LHCN-M2 (cell line): Measurements from ENCODE around the gene PANK4. TPM values are rescaled to one million over a fixed set of nuclear protein-coding genes. Genes with fewer than 3 reads are reported as not detected.
"Not testable (repeated sequence)": the region's sequence is repeated elsewhere in the genome, so short reads cannot be mapped to it uniquely, and the experiment has no call there.

Experiments
- DNase-seq: peaks from one replicate; pipeline ENCODE4 v3.0.0-alpha.2; 2012; ENCODE audit warnings: low read depth
- polyA plus RNA-seq: library from polyadenylated mRNA; unstranded; fragments of >200 nt; gene quantifications from one replicate; pipeline ENCODE4 v1.2.1, GENCODE V29; 2012; ENCODE audit warnings: missing spikeins
- total RNA-seq: library from RNA; depleted of rRNA; stranded (reverse); fragments of >200 nt; gene quantifications from 2 replicates; pipeline ENCODE4 v1.2.3, GENCODE V29; 2014; rRNA removed

The PANK4 gene
- 22.4 and 30.0 TPM in 2 replicates for total RNA-seq
- 13.9 TPM for polyA plus RNA-seq

DNA sequence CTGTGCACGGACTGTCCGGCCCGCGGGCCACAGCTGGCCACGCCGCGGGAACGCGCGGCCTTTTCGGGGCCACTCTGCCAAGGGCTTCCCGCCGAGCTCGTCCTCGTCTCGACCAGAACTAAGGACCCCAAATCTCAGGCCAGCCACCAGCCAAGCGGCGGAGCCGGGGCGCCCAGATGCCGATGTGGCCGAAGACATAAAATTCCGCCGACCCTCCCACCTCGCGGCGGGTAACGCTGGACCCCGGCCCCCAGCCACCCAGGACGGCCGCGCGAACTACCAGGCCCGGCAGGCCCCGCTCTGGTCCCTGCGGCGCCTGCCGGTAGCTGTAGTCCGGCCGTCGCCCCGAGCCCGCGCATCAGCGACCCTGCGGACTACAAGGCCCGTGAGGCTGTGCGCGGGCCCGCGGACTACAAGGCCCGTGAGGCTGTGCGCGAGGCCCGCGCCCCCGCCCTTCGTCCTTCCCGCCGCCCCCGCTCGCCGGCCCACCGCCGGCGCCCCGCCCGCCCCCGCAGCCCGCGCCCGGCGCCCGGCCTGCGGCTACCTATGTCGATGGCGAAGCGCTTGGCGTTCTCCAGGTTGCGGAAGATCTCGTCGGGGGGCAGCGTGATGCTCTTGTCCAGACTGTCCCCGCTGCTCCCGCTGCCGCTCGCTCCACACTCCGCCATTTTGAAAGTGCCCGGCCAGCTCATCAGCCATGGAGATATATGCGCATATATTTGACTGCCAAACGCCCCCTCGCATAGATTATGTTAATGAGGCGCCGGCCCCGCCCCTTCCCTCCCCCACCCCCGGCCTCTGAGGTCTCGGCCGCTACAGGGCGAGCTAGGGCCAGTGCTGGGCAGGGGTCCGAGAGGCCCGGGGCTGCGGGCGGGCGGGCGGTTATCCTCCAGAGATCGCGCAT, at the start of gene PANK4:
Gene PANK4, minus strand, starts transcription at position 677 of the 904 bp plus-strand sequence. Its CDS starts 9 bp downstream, at position 668.
- DNase-seq, result peak; percentile 88

DNA sequence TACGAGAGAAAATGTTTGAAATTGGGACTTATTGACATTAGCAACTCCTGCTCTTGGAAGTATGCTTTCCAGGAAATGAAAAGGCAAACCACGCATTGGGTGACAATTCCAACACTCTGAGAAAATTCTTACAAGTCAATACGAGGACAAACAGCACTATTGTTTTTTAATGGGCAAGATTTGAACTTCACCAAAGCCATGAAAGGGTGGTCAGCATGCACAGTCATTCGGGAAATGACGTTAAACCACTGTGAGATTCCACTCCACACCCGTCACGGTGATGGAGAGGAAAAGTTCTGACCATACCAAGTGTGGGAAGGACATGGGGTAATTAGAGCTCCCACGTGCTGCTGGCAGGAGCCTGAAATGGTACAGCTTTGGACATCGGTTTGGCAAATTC, 48.0 kb upstream of the PANK4 start:
- peak; percentile 19 for DNase-seq

DNA sequence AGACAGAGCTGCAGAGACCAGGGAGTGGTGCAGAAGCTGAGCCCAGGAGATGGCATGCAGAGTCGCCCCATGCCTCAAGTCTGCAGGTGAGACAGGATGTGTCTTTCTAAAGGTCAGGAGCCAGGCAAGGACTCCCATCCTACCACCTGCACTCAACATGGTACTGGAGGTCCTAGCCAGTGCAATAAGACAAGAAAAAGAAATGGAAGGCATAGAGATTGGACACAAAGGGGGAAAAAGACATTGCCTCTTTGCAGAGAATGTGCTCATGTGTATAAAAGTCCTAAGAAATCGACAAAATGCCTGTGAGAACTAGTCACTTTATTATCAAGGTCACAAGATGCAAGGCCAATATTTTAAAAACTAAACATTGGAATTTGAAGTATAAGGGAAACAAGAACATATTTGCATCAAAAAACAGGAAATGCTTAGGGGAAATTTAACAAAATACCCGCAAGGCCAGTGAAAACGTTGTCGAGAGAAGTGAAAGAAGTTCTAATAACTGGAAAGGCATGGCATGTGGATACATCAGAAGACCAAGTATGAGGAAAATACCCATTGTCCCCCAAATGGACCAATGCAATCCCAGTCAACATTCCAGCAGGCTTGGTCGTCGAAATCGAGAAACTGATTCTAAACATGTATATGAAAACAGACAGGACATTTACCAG, 47.0 kb upstream of the PANK4 start:
- no peak for DNase-seq

DNA sequence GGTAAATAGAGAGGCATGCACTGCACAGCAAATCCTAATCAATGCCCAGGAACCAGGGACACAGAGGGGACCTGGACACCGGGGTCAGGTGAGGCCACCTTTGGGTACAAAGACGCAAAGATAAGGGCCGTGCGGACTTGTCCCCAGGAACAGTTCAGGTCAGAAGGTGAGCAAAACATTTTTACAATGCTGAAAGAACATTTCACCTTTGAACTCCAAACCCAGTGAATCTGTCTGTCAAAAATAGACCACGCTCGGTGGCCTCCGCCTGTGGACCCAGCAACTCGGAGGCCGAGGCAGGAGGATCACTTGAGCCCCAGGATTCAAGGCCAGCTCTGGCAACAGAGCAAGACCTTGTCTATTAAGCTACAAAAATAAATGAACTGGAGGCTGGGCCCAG, 45.0 kb upstream of the PANK4 start:
- no peak for DNase-seq

DNA sequence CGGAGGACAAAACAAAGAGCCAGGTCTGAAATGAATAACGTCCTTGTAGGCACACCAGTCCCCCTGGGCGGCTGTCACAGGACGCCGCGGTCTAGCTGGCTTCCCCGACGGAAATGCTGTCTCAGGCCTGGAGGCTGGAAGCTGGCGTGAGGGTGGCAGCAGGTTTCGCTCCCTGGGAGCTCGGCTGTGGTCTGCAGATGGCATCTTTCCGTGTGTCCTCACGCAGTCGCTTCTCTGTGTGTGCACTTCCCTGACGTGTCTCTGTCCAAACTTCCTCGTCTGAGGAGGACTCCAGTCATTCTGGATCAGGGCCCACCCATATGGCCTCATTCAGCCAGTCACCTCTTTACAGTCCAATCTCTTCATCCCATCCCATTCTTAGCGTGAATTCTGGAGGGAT, 43.9 kb upstream of the PANK4 start:
- no peak for DNase-seq

DNA sequence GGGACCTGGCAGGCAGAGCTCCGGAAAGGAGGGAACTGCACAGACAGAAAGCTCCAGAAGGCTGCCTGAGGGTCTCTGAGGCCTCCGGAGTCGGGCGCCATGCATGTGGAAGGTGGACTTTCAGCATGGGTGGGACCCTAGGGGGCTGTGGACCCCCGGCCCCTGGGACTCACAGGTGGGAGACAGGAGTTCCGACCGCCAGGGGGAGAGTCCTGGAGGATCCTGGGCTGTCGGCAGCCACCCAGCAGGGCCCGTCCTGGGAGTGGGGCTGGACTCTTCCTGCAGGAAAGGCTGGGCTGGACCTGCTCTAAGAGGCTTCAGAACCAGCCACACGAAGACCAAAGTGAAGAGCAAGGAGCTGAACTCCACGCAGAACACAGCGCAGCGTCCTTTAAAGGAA, 43.3 kb upstream of the PANK4 start:
- DNase-seq, result not testable (repeated sequence)

DNA sequence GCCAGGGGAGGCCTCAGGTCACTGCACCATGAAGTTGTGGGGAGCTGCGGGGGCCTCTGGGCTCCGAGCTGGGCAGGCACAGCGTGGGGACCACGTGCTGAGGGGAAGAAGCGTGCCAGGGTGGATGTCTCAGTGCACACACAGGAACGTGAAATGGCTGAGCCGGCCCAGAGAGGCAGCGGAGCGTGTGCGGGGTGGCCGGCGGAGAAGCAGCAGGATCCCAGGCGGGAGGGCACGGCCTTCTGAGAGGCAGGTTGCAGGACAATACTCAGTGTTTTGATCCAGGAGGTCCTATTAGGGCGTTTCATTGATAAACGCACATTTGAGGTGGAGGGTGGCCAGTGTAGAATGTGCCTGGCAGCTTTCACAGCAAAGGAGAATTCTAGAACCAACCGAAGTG, 42.7 kb upstream of the PANK4 start:
- DNase-seq, result no peak

DNA sequence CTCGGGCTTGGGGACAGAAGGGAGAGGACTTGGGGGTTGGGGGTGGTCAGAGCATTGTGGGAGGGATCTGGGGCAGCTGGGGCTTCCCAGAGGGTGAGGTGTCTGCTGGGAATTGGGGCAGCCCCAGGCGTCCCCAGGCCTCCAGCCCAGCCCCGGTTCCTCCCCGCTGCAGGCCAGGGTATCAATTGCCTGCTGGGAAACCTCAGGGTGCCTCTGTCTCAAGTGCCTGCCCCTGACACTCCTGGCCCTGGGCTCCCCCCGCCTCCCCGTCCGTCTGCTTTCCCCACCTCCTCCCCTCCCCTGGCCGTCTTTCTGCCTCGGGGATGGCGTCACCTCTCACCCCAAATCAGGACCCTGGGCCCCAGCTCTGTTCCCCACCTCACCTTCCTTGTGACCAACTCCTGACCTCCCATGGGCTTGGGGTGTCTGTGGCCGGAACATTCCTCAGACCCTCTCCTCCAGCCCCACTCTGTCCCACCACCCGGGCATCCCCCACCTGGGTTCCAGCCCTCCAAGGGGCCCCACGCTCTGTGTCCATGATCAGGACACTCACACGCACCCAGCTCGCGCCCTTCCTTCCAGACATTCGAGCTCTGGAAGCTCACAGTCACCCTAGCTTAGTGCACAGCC, 41.9 kb upstream of the PANK4 start:
- DNase-seq, result not testable (repeated sequence)

DNA sequence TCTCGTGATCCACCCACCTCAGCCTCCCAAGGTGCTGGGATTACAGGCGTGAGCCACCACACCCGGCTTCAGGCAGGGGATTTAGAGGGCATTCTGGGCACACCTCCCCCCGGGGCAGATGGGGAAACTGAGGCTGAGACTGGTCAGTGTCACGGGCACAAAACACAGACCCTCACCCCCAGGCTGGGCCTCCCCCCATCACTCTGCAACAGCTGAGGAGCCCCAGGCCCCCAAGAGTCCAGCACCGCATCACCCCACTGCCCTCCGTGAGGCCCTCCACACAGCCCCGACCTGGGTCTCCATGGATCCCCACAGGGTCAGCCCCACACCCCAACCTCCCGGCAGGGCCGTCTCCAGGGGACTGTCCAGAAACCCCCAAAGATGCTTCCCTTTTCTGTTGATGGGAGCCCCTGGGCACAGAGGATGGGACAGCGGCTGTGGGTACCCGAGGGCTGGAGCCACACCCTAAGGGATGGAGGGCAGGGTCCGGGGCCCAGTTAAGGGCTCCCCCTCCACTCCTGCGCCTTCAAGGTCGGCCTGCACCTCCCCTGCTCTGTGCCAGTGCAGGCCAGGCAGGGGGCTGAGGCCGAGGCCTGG, 40.8 kb upstream of the PANK4 start:
- DNase-seq, result no peak

DNA sequence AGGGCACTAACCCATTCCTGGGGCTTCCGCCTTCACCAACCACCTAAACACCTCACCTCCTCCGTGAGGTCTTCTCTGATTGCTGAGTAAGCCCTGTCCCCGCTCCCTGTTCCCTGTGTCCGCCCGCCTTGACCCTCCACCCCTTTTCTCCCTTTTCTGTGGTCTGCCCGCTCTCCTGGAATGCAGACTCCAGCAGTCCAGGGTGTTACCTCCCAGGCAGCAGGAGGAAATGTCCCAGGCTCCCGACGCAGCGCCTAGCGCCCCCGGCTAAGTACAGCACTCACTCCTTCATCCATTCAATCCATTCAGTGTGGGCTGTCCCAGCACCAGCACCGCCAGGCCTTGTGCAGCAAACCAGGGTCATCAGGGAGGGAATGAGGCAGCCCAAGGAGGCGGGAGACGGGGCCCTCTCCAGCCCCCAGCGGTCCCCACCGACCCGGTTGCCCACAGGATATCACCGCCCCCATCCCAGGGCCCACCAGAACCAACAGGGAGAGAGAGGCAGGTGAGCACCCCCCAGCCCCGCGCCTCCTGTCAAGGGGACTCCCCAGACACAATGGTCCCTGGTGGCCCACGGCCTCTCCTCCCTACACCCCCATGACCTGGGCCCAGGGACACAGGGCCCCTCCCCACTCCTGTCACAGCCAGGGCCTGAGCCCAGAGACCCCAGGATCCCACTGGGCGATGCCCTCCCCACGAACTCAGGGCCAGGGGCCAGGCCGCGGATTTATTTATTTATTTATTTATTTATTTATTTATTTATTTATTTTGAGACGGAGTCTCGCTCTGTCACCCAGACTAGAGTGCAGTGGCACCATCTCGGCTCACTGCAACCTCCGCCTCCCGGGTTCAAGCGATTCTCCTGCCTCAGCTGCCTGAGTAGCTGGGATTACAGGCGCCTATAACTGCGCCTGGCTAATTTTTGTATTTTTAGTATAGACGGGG, 40.0 kb upstream of the PANK4 start:
- DNase-seq, result no peak

DNA sequence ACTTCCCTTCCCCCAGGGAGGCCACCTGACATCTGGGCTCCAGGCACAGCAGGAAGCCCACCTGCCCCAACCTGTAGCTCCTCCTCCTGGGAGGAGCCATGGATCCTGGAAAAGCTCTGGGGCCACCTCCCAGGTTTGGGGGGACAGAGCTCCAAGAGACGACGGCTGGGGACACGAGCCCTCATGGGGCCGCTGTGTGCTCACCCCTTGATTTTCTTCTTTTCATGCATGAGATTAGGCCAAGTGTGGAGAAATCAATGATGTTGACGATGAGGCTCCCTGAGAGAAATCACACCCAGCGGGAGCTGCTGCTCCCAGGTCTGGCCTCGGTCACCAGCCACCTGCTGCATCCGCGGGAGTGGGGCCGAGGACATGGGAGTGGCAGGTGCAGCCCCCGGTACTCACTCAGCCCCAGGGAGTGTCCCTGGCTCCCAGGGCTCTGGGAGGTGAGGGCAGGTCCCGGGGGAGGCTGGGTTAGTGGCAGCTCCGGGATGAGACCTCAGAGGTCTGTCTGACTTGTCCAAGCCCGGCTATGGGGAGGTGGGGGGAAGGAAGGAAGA, 38.5 kb upstream of the PANK4 start:
- no peak for DNase-seq

DNA sequence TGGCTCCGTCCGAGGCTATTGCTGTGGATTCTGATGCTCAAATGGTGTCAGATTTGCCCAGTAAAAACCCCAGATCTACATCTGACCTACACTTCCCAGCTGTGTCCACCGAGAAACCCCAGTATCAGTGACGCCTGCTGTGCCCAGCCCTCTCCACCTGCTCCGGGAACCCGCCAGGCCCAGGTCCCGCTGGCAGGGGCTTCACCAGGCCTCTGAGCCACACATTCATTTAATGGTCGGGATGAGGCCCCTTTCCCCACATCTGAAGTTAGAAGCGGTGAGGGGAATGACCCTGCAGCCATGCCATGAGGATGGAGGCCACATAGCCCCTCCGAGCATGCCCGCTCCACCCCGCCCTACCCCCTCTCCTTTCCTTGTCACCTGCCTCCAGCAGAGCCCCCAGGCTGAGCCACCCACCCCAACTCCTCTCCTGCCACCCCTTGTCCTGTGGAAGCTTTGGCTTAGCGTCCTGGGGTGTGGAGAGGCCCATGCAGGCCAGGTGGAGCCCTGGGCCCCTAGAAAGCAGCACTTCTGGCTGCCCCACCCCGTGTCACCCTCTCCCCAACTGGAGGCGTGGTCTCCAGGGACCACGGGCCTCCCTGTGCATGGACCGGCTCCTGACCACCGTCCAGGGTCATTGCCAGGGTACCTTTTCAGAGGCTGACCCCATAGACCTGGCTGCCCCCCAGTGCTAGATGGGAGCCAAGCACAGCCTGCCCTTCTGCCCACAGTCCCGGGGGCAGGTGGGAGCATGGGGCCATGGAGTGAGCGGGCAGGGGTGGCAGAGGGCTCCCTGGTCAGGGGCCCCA, 37.8 kb upstream of the PANK4 start:
- DNase-seq, result no peak

DNA sequence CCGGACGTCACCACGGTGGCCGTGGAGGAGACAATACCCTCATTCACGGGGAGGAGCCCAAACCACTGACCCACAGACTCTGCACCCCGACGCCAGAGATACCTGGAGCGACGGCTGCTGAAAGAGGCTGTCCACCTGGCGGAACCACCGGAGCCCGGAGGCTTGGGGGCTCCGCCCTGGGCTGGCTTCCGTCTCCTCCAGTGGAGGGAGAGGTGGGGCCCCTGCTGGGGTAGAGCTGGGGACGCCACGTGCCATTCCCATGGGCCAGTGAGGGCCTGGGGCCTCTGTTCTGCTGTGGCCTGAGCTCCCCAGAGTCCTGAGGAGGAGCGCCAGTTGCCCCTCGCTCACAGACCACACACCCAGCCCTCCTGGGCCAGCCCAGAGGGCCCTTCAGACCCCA, 36.8 kb upstream of the PANK4 start:
- no peak for DNase-seq

DNA sequence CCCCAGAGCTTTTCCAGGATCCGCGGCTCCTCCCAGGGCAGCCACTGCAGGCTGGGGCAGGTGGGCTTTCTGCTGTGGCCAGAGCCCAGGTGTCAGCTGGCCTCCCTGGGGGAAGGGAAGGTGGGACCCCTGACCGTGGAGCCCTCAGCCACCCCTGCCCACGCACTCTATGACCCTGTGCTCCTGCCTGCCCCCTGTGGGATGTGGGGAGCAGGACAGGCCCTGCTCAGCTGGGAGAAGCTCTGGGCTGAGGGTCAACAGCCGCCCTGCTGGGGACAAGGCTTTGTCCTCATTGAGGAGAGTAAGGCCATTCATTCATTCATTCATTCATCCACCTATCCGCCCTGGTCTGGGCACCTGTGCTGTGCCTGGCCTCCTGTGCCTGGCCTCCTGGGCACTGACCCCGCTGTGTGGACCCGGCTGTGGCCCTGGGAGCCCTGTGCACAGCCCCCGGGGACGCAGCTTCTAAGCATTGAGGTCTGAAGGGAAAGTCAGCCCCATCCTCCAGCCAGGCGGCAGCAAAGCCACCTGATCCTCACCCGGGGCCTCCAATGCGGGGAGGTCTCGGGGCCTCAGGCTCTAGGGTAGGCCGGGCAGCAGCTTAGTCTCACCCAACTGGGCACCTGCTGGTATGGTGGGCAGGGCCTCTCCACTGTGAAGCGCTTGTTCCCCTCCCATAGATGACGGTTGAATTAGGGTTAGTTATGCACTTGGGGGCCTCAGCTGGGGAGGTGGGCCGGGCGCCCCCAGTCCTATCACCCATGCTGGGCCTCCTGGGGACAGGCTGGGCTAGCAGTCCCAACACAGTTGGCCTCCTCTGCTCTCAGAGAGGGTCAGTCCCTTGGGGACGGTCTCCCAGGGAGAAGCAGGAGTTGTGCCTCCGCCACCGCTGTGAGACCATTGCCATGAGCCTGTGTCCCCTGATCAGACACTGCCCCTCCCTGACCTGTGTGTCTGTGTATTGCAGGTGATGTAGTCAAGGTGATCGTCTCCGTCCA, 35.8 kb upstream of the PANK4 start:
- no peak for DNase-seq

DNA sequence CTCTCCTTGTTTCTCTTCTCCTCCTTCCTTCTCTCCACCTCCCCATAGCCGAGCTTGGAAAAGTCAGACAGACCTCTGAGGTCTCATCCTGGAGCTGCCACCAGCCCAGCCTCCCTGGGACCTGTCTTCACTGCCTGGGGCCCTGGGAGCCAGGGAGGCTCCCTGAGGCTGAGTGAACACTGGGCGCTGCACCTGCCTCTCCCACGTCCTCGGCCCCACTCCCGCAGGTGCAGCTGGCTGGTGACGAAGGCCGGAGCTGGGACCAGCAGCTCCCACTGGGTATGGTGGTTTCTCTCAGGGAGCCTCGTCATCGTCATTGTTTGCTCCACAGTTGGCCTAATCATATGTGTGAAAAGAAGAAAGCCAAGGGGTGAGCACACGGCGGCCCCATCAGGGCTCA, 35.0 kb upstream of the PANK4 start:
- DNase-seq, result no peak

DNA sequence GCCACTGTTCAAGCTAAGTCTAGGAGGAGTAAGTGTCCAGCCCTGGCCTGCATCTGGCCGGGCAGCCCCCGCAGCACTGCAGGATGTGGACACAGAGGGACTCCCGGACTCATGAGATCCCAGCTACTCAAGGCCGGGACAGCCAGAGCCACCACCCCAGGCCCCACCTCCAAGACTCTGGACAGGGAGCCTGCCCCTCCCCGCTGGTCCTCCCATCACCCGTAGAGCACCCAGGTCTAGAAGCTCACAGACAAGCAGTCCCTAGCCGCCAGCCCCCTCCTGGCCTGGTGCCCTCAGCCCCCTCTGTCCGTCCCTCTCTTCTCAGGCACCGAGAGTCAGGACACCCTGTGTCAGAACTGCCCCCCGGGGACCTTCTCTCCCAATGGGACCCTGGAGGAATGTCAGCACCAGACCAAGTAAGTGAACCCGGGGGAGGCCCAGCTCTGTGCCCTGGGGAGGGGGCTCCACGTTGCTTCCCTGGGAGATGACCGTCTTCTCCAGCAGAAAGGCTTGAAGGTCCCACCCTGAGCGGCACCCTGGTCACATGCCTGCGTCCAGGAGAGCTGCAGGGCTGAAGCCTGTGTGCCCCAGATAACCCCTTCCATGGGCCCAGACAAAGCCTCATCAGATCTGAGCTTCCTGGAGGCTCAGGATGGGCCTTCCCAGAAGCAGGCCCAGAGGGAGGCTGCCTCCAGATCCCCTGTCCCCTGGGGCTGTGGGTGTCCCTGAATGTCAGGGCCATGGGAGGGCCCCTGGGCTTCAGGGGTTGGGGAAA, 34.1 kb upstream of the PANK4 start:
- no peak for DNase-seq

DNA sequence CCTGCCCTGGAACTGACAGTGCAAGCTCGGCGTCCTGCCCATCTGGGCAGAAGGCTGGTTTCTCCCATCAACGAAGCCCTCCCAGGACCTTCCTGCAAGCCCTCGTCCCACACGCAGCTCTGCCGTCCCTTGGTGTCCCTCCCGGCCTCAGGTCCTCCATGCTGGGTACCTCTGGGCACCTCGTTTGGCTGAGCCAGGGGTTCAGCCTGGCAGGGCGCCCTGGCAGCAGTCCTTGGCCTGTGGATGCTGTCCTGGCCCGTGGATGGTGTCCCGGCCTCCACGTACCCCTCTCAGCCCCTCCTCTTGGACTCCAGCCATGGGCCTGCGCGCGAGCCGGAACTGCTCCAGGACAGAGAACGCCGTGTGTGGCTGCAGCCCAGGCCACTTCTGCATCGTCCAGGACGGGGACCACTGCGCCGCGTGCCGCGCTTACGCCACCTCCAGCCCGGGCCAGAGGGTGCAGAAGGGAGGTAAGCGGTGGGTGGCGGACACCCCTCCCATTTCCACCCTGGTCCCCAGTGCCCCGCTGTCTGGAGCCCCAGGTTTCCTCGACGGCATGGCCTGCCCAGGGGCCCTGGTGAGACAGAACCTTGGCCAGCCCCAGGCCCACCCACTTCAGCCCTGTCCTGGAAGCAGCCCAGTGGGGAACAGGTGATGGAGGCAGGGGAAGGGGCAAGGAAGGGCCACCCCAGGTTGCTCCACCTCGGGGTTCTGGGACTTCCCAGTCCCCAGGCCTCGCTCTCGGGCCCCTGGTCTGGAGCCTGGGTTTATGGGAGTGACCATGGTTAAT, 33.3 kb upstream of the PANK4 start:
- DNase-seq, result no peak
